ENCODE data around the gene MED16. TPM values are rescaled to one million over a fixed set of nuclear protein-coding genes. Genes with fewer than 3 reads are reported as not detected.

Gene MED16
- total RNA-seq, 2 donors from 2014 or later: 42.0 to 61.8 TPM

DNA sequence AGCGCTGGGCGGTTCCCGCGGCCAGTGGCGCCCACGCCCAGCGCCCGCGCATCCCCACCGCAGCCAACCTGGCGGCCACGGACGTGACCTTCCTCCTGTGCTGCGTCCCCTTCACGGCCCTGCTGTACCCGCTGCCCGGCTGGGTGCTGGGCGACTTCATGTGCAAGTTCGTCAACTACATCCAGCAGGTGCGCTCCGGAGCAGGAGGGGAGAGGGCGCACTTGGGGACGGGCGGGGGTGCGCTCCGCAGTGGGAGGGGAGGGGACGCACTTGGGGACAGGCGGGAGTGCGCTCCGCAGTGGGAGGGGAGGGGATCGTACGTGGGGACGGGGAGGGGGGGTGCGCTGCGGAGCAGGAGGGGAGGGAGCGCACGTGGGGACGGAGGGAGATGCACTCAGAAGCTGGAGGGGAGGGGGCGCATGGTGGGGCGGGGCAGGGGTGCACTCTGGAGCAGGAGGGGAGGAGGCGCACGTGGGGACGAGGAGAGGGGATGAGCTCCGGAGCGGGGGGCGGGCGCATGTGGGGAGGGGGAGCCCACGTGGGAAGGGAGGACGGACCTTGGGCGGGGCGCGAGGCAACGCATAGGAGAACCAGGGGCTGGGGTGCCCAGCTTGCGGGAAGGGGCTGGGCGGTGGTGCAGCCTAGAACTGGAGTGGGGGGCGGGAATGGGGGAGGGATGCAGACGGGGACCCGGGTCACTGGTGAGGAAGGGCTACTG is 25.7 kb upstream of the MED16 start:
- peak in 1 of 2 donors; percentile 44 for ATAC-seq
- DNase-seq (ENCODE audit: low spot score in 2 of 2): peak in 1 of 2 donors; percentile 72
- Mint-ChIP-seq H3K36me3 (peaks cover 0 to 16% of the 10 kb centered on the region in 2 donors), H3K27ac (no peak overlapping the region), H3K9me3 (no peaks in the 10 kb centered on the region)

- Mint-ChIP-seq H3K9me3 (no peaks in the 10 kb centered on the region), H3K27ac (no peak overlapping the region), H3K36me3 (peaks cover 0 to 16% of the 10 kb centered on the region in 2 donors)
- no peak for ATAC-seq
- DNase-seq (ENCODE audit: low spot score in 2 of 2): no peak
Measured at GRCh38 chr19:918152-918437, 25.1 kb upstream of the MED16 start.

DNA sequence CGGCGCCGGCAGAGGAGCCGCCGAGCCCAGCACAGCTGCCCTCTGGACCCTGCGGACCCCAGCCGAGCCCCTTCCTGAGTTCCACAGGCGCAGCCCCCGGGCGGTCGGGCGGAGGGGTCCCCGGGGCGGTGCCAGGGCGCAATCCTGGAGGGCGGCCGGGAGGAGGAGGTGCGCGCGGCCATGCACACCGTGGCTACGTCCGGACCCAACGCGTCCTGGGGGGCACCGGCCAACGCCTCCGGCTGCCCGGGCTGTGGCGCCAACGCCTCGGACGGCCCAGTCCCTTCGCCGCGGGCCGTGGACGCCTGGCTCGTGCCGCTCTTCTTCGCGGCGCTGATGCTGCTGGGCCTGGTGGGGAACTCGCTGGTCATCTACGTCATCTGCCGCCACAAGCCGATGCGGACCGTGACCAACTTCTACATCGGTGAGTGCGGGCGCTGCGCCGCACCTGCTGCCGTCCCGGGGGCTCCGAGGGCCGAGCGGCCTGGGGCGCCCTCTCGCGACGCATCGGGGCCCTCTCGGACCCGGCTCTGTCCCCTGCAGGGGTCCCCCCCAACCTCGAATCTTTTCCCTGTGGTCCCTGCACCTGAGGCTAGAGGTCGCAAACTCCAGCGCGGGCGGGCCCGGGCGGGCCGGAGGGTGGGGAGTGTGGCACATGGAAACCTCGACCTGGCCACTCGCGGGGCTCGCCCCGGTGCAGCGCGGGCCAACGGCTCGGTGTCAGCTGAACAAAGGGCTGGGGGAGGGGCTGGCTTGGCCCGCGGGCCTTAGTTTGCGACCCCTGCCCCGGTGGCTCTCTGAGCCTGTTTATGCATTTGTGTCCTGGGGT is 24.6 kb upstream of the MED16 start, which contains the start of gene KISS1R:
Gene KISS1R (plus strand): TSS at position 11 of the 829 bp plus-strand sequence. CDS start 170 bp downstream, at position 181.
- no peaks in the 10 kb centered on the region for H3K9me3 Mint-ChIP-seq
- peaks cover 0 to 16% of the 10 kb centered on the region in 2 donors for H3K36me3 Mint-ChIP-seq
- no peak within 1 kb of the TSS for H3K27ac Mint-ChIP-seq
- peak; percentile 1 to 36 for ATAC-seq
- DNase-seq (ENCODE audit: low spot score in 2 of 2): peak; percentile 58 to 70

GRCh38 chr19:916645-917322 is 23.8 kb upstream of the MED16 start:
- ATAC-seq (peak in 1 of 2 donors; percentile 2), DNase-seq (ENCODE audit: low spot score in 2 of 2) (peak in 1 of 2 donors; percentile 52)

GRCh38 chr19:913080-913748 is 20.2 kb upstream of the MED16 start, which contains the start of gene R3HDM4:
TSS of gene R3HDM4 (minus strand) at chr19:913219. CDS start at chr19:913157, 62 bp downstream.
- peak; percentile 85 to 86 for DNase-seq (ENCODE audit: low spot score in 2 of 2)
- peaks cover 0 to 9% of the 10 kb centered on the region in 2 donors for H3K36me3 Mint-ChIP-seq
- ATAC-seq: peak; percentile 66 to 69
- no peaks in the 10 kb centered on the region for H3K9me3 Mint-ChIP-seq
- peak within 1 kb of the TSS; percentile 87 to 90 for H3K27ac Mint-ChIP-seq

More at GRCh38 chr19:916645-917322, 23.8 kb upstream of the MED16 start:
- Mint-ChIP-seq H3K27ac (no peak overlapping the region), H3K9me3 (no peaks in the 10 kb centered on the region), H3K36me3 (peaks cover 0 to 13% of the 10 kb centered on the region in 2 donors)

DNA sequence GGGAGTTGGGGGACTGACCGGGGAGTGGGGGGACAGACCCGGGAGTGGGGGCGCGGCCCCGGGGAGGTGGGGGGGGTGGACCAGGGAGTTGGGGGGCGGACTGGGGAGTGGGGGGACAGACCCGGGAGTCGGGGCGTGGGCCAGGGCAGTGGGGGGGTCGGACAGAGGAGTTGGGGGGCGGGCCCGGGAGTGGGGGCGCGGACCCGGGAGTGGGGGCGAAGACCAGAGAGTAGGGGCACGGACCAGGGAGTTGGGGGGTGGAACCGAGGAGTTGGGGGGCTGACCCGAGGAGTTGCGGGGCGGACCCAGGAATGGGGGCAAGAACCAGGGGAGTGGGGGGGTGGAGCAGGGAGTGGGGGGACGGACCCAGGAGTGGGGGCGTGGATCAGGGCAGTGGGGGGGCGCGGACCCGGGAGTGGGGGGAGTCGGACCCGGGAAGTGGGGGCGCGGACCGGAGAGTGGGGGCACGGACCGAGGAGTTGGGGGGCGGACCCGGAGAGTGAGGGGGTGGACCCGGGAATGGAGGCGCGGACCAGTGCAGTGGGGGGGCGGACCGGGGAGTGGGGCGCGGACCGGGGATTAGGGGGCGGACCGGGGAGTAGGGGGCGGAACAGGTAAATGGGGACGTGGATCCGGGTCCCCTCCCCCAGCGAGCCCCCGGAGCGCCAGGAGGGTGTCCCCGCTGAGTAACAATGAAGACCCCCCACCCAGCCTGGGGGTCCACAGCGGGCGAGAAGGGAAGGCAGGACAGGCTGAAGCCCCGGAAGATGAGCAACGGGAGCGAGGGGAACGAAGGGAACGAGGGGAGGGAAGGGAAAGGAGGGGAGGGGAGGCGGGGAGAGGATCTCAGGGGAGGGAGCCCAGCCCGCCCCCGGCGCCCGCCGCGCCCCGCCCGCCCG is 19.4 kb upstream of the MED16 start:
- Mint-ChIP-seq H3K9me3 (no peaks in the 10 kb centered on the region), H3K36me3 (peaks cover 0 to 9% of the 10 kb centered on the region in 2 donors), H3K27ac (peak overlapping the region in 1 of 2 donors; percentile 87)
- DNase-seq (ENCODE audit: low spot score in 2 of 2) (no peak), ATAC-seq (no peak)

DNA sequence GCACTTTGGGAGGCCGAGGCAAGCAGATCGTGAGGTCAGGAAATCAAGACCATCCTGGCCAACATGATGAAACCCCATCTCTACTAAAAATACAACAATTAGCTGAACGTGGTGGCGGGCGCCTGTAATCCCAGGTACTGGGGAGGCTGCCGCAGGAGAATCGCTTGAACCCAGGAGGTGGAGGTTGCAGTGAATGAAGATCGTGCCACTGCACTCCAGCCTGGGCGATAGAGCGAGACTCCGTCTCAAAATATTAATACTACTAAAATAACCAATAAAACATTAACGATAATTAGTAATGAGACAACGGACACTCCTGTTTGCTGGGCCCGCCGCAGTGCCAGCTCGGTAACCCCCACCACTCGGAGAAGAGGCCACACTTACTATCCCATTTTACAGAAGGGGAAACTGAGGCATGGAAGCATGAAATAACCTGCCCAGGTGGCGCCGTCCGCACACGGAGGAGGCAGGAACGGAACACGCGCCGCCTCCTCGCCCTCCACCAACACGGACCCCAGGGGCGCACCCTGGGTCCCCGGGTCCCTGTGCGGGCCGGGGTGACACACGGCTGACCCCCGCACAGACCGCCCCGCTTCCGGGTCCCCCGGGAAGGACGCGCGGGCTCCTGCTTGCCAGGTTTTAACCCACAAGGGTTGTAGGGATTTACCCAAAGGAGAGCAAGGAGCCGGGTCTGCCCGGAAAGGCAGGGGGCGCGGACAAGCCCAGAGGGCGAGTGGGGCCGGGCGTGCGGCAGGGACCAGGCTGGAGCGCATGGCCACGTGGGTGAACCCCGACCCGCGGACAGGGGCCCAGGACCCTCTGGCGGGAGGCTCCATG is 18.4 kb upstream of the MED16 start:
- ATAC-seq (no peak), DNase-seq (ENCODE audit: low spot score in 2 of 2) (no peak)
- H3K9me3 Mint-ChIP-seq: no peaks in the 10 kb centered on the region
- peak overlapping the region in 1 of 2 donors; percentile 82 for H3K27ac Mint-ChIP-seq
- peaks cover 0 to 9% of the 10 kb centered on the region in 2 donors for H3K36me3 Mint-ChIP-seq

DNA sequence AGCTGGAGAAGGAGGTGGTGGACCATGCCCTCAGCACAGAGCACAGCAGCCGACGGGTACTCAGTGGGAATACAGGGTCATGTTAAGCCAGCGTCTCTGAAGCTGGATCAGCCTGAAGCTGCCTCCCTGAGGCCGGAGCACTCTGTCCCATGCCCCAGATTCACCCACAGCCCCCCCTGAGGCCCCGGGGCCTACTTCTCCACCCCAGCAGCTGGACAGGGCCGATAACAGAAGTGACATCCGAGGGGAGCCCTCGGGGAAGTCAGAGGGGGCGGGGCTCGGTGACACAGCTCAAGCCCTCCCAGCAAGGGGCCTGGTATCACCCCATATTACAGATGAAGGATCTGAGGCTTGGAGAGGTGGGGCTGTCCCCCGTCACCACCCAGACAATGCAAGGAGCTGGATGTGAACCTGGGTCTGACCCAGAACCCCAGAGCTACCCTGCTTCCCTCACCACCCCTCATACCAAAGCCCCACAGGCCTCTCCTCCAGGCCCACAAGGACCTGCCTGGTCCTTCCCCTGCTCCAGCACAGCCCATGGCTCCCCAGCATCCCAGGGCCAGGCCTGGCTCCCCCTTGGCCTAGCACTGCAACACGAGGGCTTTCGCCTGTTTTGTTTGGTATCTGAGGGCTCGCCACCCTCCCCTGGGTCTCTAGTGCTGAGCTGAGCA is 14.3 kb upstream of the MED16 start:
- peak overlapping the region; percentile 95 to 97 for H3K27ac Mint-ChIP-seq
- H3K36me3 Mint-ChIP-seq: peaks cover 0 to 9% of the 10 kb centered on the region in 2 donors
- DNase-seq (ENCODE audit: low spot score in 2 of 2) (peak in 1 of 2 donors; percentile 68), ATAC-seq (peak in 1 of 2 donors; percentile 47)
- no peaks in the 10 kb centered on the region for H3K9me3 Mint-ChIP-seq

DNA sequence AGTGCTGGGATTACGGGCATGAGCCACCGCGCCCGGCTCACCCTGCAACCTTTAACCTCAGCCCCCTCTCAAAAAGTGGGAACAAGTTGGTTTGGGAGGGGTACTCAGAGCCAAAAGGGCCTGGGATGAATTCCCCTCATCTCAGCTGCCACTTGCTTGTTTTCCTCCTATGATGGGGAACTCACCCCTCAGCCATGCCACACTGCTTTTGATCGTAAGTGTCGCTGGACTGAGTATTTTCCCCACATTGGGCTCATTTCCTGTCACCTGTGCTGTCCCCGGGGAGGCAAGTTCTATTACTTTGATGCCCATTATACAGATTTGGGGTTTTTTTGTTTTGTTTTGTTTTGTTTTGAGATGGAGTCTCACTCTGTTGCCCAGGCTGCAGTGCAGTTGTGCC is 13.5 kb upstream of the MED16 start:
- peaks cover 0 to 9% of the 10 kb centered on the region in 2 donors for H3K36me3 Mint-ChIP-seq
- peak overlapping the region; percentile 95 to 97 for H3K27ac Mint-ChIP-seq
- ATAC-seq (peak in 1 of 2 donors; percentile 43), DNase-seq (ENCODE audit: low spot score in 2 of 2) (no peak)
- no peaks in the 10 kb centered on the region for H3K9me3 Mint-ChIP-seq

- H3K27ac Mint-ChIP-seq: peak overlapping the region; percentile 14 to 64
- no peak for DNase-seq (ENCODE audit: low spot score in 2 of 2)
Measured at GRCh38 chr19:904545-904944, 11.6 kb upstream of the MED16 start.

GRCh38 chr19:903266-903797 is 10.3 kb upstream of the MED16 start:
- Mint-ChIP-seq H3K36me3 (no peaks in the 10 kb centered on the region), H3K27ac (peak overlapping the region in 1 of 2 donors; percentile 14), H3K9me3 (no peaks in the 10 kb centered on the region)
- DNase-seq (ENCODE audit: low spot score in 2 of 2) (no peak), ATAC-seq (no peak)

More at GRCh38 chr19:904545-904944, 11.6 kb upstream of the MED16 start:
- ATAC-seq: no peak
- Mint-ChIP-seq H3K36me3 (peaks cover 0 to 6% of the 10 kb centered on the region in 2 donors), H3K9me3 (no peaks in the 10 kb centered on the region)

GRCh38 chr19:902446-903226 is 9.6 kb upstream of the MED16 start:
- Mint-ChIP-seq H3K36me3 (no peaks in the 10 kb centered on the region), H3K9me3 (no peaks in the 10 kb centered on the region), H3K27ac (peak overlapping the region in 1 of 2 donors; percentile 72)
- no peak for DNase-seq (ENCODE audit: low spot score in 2 of 2)
- no peak for ATAC-seq

GRCh38 chr19:902093-902370 is 9.0 kb upstream of the MED16 start:
- ATAC-seq: no peak
- H3K9me3 Mint-ChIP-seq: no peaks in the 10 kb centered on the region
- no peak overlapping the region for H3K27ac Mint-ChIP-seq
- H3K36me3 Mint-ChIP-seq: no peaks in the 10 kb centered on the region
- DNase-seq (ENCODE audit: low spot score in 2 of 2): no peak

All from activated naive CD4-positive, alpha-beta T cell treated with anti-CD3 and anti-CD28 coated beads, Interleukin-2, amount 50 U/mL, for 72 hours (primary cell).